Measurements from ENCODE around the gene HPCAL1. TPM values are rescaled to one million over a fixed set of nuclear protein-coding genes. Genes with fewer than 3 reads are reported as not detected.
"Not testable (repeated sequence)": the region's sequence is repeated elsewhere in the genome, so short reads cannot be mapped to it uniquely, and the experiment has no call there.

The HPCAL1 gene
- polyA plus RNA-seq (ENCODE audit: insufficient read length in 3 of 3) = 10 to 100 TPM; 20.4 to 37.3 (median 28.5) TPM
- long read RNA-seq, donor 1, transcript HPCAL1-201 (5 exons, 1,751 nt) = major isoform, 6 of 12 reads
- long read RNA-seq, donor 1, partial matches to known transcripts = 6 of 12 reads
- long read RNA-seq, donor 1, other reads (novel, unspliced or antisense) = 0 of 12 reads
- long read RNA-seq, donor 2, transcript HPCAL1-201 (5 exons, 1,751 nt) = major isoform, 14 of 14 reads
- long read RNA-seq, donor 2, partial matches to known transcripts = 0 of 14 reads
- long read RNA-seq, donor 2, other reads (novel, unspliced or antisense) = 0 of 14 reads
- long read RNA-seq, donor 3, transcript HPCAL1-201 (5 exons, 1,751 nt) = major isoform, 19 of 24 reads
- long read RNA-seq, donor 3, partial matches to known transcripts = 5 of 24 reads
- long read RNA-seq, donor 3, other reads (novel, unspliced or antisense) = 0 of 24 reads
- long read RNA-seq, donor 4, transcript HPCAL1-201 (5 exons, 1,751 nt) = major isoform, 15 of 15 reads
- long read RNA-seq, donor 4, partial matches to known transcripts = 0 of 15 reads
- long read RNA-seq, donor 4, other reads (novel, unspliced or antisense) = 0 of 15 reads
- long read RNA-seq, donor 5 = 0 reads
- long read RNA-seq, donor 6, transcript HPCAL1-201 (5 exons, 1,751 nt) = major isoform, 19 of 19 reads
- long read RNA-seq, donor 6, partial matches to known transcripts = 0 of 19 reads
- long read RNA-seq, donor 6, other reads (novel, unspliced or antisense) = 0 of 19 reads
- long read RNA-seq, donor 7, transcript HPCAL1-201 (5 exons, 1,751 nt) = major isoform, 12 of 21 reads
- long read RNA-seq, donor 7, partial matches to known transcripts = 9 of 21 reads
- long read RNA-seq, donor 7, other reads (novel, unspliced or antisense) = 0 of 21 reads
- long read RNA-seq, donor 8, transcript HPCAL1-201 (5 exons, 1,751 nt) = major isoform, 33 of 33 reads
- long read RNA-seq, donor 8, partial matches to known transcripts = 0 of 33 reads
- long read RNA-seq, donor 8, other reads (novel, unspliced or antisense) = 0 of 33 reads
- long read RNA-seq, donor 9, transcript HPCAL1-201 (5 exons, 1,751 nt) = major isoform, 7 of 426 reads
- long read RNA-seq, donor 9, partial matches to known transcripts = 289 of 426 reads
- long read RNA-seq, donor 9, other reads (novel, unspliced or antisense) = 130 of 426 reads
- long read RNA-seq, donor 10, transcript HPCAL1-201 (5 exons, 1,751 nt) = major isoform, 20 of 20 reads
- long read RNA-seq, donor 10, partial matches to known transcripts = 0 of 20 reads
- long read RNA-seq, donor 10, other reads (novel, unspliced or antisense) = 0 of 20 reads
- long read RNA-seq, donor 11, transcript HPCAL1-201 (5 exons, 1,751 nt) = major isoform, 12 of 12 reads
- long read RNA-seq, donor 11, partial matches to known transcripts = 0 of 12 reads
- long read RNA-seq, donor 11, other reads (novel, unspliced or antisense) = 0 of 12 reads
- long read RNA-seq, donor 12, transcript HPCAL1-201 (5 exons, 1,751 nt) = major isoform, 9 of 9 reads
- long read RNA-seq, donor 12, partial matches to known transcripts = 0 of 9 reads
- long read RNA-seq, donor 12, other reads (novel, unspliced or antisense) = 0 of 9 reads
- long read RNA-seq, donor 13, transcript HPCAL1-201 (5 exons, 1,751 nt) = major isoform, 19 of 19 reads
- long read RNA-seq, donor 13, partial matches to known transcripts = 0 of 19 reads
- long read RNA-seq, donor 13, other reads (novel, unspliced or antisense) = 0 of 19 reads
- long read RNA-seq, donor 14, transcript HPCAL1-201 (5 exons, 1,751 nt) = major isoform, 10 of 10 reads
- long read RNA-seq, donor 14, partial matches to known transcripts = 0 of 10 reads
- long read RNA-seq, donor 14, other reads (novel, unspliced or antisense) = 0 of 10 reads
- long read RNA-seq, donor 15, transcript HPCAL1-201 (5 exons, 1,751 nt) = major isoform, 10 of 10 reads
- long read RNA-seq, donor 15, partial matches to known transcripts = 0 of 10 reads
- long read RNA-seq, donor 15, other reads (novel, unspliced or antisense) = 0 of 10 reads
- long read RNA-seq, donor 16, transcript HPCAL1-201 (5 exons, 1,751 nt) = major isoform, 48 of 53 reads
- long read RNA-seq, donor 16, partial matches to known transcripts = 5 of 53 reads
- long read RNA-seq, donor 16, other reads (novel, unspliced or antisense) = 0 of 53 reads

- peak; percentile 43 to 83 (median 78) for DNase-seq (ENCODE audit: extremely low read depth in 1 of 11, low read depth in 9 of 11, low spot score in 4 of 11)
Observed at GRCh38 chr2:10302479-10303180, at the start of gene HPCAL1. HPCAL1 (plus strand) TSS chr2:10302904; CDS start chr2:10419758, 116,854 bp downstream.

- no peak for DNase-seq (ENCODE audit: extremely low read depth in 1 of 11, low read depth in 9 of 11, low spot score in 4 of 11)
Observed at GRCh38 chr2:10253596-10254372, 48.9 kb upstream of the HPCAL1 start.

GRCh38 chr2:10254373-10255188 is 48.1 kb upstream of the HPCAL1 start:
- DNase-seq (ENCODE audit: extremely low read depth in 1 of 11, low read depth in 9 of 11, low spot score in 4 of 11) = no peak

- DNase-seq (ENCODE audit: extremely low read depth in 1 of 11, low read depth in 9 of 11, low spot score in 4 of 11) = no peak
Observed at GRCh38 chr2:10255189-10256030, 47.3 kb upstream of the HPCAL1 start.

GRCh38 chr2:10256031-10256514 is 46.6 kb upstream of the HPCAL1 start:
- DNase-seq (ENCODE audit: extremely low read depth in 1 of 11, low read depth in 9 of 11, low spot score in 4 of 11) = no peak

GRCh38 chr2:10256515-10257031 is 46.1 kb upstream of the HPCAL1 start:
- no peak for DNase-seq (ENCODE audit: extremely low read depth in 1 of 11, low read depth in 9 of 11, low spot score in 4 of 11)

GRCh38 chr2:10257036-10257435 is 45.7 kb upstream of the HPCAL1 start:
- DNase-seq (ENCODE audit: extremely low read depth in 1 of 11, low read depth in 9 of 11, low spot score in 4 of 11) = no peak

GRCh38 chr2:10257500-10258147 is 45.1 kb upstream of the HPCAL1 start:
- DNase-seq (ENCODE audit: extremely low read depth in 1 of 11, low read depth in 9 of 11, low spot score in 4 of 11) = no peak

GRCh38 chr2:10258326-10258725 is 44.4 kb upstream of the HPCAL1 start:
- DNase-seq (ENCODE audit: extremely low read depth in 1 of 11, low read depth in 9 of 11, low spot score in 4 of 11) = no peak

- DNase-seq (ENCODE audit: extremely low read depth in 1 of 11, low read depth in 9 of 11, low spot score in 4 of 11) = no peak
Observed at GRCh38 chr2:10258726-10259125, 44.0 kb upstream of the HPCAL1 start.

GRCh38 chr2:10260130-10260529 is 42.6 kb upstream of the HPCAL1 start:
- no peak for DNase-seq (ENCODE audit: extremely low read depth in 1 of 11, low read depth in 9 of 11, low spot score in 4 of 11)

GRCh38 chr2:10263526-10263925 is 39.2 kb upstream of the HPCAL1 start:
- not testable (repeated sequence) for DNase-seq (ENCODE audit: extremely low read depth in 1 of 11, low read depth in 9 of 11, low spot score in 4 of 11)

GRCh38 chr2:10264506-10265328 is 38.0 kb upstream of the HPCAL1 start:
- no peak for DNase-seq (ENCODE audit: extremely low read depth in 1 of 11, low read depth in 9 of 11, low spot score in 4 of 11)
